ENCODE measurements around the gene C10orf53. TPM values are rescaled to one million over a fixed set of nuclear protein-coding genes. Genes with fewer than 3 reads are reported as not detected.

C10orf53 gene
- total and polyA plus RNA-seq, 4 experiments from 2014 or later: not detected

DNA sequence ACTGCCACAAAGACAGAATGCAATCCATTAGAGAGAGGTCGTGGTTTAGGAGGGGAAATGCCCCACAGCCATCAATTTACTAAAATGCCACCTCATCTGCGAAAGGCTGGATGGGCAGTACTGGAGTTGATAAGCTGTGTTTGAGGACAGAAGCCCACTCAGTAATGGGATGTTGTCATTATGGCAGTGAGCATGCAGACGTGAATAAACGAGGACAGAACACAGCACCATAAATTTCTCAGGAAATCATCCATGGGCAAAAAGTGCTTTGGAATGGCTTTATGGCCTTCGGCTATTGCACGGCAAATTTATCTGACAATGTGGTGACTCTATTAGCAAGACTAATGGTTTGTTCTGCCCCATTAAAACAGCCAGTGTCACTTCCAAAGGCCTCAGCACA lies 15.9 kb upstream of the C10orf53 start:
- Histone ChIP-seq H3K4me3 (ENCODE audit: low read length in 2 of 2) (no peak overlapping the region), H3K27ac (ENCODE audit: low read depth, low read length) (no peak overlapping the region), H3K36me3 (ENCODE audit: insufficient read depth, low read length) (no peaks in the 10 kb centered on the region), H3K27me3 (ENCODE audit: insufficient read depth, low read length) (no peaks in the 10 kb centered on the region), H3K9me3 (ENCODE audit: control insufficient read depth in 1 of 2, low read length in 2 of 2) (no peaks in the 10 kb centered on the region), H3K4me1 (ENCODE audit: insufficient read depth, low read length) (no peaks in the 10 kb centered on the region)
- intact Hi-C loops (cut with micrococcal nuclease): no loop called here
- POLR2A ChIA-PET (ENCODE audit: partially characterized antibody): no interaction called here
- Mint-ChIP-seq H3K4me3 (no peak overlapping the region), H3K27me3 (peaks cover 0 to 3% of the 10 kb centered on the region in 2 donors), H3K9me3 (peaks cover 6 to 15% (median 14%) of the 10 kb centered on the region in 8 donors), H3K36me3 (no peaks in the 10 kb centered on the region), H3K27ac (no peak overlapping the region), H3K4me1 (no peaks in the 10 kb centered on the region)
- CTCF ChIA-PET (ENCODE audit: partially characterized antibody): no interaction called here
- no peak for DNase-seq

DNA sequence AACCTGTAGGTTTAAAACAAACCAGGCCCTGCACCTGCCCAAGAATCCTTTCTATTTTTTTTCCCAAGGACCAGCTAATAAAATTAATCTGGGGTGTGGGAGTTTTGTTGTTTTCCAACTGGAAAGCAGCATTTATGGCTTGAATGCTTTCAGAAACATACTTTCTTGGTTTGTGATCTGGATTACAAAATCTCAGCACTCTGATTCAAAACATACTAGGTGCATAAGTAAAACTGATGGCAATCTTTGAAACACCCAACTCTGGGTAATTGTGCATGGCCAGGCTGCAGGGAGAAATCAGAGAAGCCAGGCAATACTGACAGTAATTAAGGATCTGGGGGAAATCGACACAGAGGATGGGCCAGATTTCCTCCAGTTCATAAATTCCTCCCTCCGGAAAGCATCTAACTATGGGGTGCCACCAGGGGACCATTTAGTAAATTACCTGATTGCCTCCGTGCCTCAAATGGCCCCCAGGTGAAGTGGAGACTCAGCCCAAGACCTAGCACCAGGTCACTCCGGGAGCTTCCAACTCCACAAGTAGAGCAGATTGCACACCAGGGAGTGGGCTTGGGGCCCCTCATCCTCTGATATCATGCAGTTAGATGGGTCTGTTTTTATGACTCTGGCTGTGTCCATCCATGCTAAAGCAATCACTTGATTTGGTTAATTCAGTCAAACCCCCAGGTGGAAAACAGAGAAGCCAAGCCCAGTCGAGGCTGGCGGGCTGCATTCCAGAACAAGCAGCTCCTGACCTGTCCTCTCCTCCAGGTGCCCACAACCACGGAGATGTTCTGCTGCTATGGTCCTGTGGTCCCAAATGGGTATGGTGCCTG lies 15.2 kb upstream of the C10orf53 start:
- Mint-ChIP-seq H3K4me1 (no peaks in the 10 kb centered on the region), H3K27me3 (peaks cover 0 to 7% of the 10 kb centered on the region in 2 donors), H3K4me3 (no peak overlapping the region), H3K9me3 (peaks cover 1 to 9% (median 8%) of the 10 kb centered on the region in 8 donors), H3K27ac (no peak overlapping the region), H3K36me3 (no peaks in the 10 kb centered on the region)
- Histone ChIP-seq H3K27ac (ENCODE audit: low read depth, low read length) (no peak overlapping the region), H3K4me3 (ENCODE audit: low read length in 2 of 2) (no peak overlapping the region), H3K4me1 (ENCODE audit: insufficient read depth, low read length) (no peaks in the 10 kb centered on the region), H3K27me3 (ENCODE audit: insufficient read depth, low read length) (no peaks in the 10 kb centered on the region), H3K9me3 (ENCODE audit: control insufficient read depth in 1 of 2, low read length in 2 of 2) (no peaks in the 10 kb centered on the region), H3K36me3 (ENCODE audit: insufficient read depth, low read length) (no peaks in the 10 kb centered on the region)
- DNase-seq: no peak
- intact Hi-C loops (cut with micrococcal nuclease): no loop called here
- ChIA-PET POLR2A (ENCODE audit: partially characterized antibody) (no interaction called here), CTCF (ENCODE audit: partially characterized antibody) (no interaction called here)

DNA sequence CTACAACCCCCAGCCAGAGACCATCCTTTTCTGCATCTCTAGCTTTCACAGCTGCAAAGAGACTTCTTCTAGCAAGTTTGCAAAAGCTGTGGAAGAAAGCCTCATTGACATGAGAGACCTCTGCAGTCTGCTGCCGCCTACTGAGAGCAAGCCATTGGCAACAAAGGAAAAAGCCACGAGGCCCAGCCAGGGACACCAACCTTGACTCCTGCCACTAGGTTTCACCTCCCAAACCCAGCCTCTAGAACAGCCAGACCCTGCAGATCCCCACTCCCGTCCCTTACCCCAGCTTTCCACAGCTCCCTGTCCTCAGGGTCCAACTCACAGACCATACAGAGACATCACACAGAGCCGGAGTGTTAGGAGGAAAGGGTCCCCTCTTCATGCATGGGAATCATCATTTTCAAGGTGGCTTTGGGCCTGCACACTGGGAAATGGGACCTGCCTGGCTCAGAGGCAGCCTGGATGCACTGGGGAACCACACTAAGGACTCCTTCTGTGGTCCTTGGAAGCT lies 14.6 kb upstream of the C10orf53 start:
- Histone ChIP-seq H3K4me1 (ENCODE audit: insufficient read depth, low read length) (no peaks in the 10 kb centered on the region), H3K4me3 (ENCODE audit: low read length in 2 of 2) (no peak overlapping the region), H3K27me3 (ENCODE audit: insufficient read depth, low read length) (no peaks in the 10 kb centered on the region), H3K27ac (ENCODE audit: low read depth, low read length) (no peak overlapping the region), H3K9me3 (ENCODE audit: control insufficient read depth in 1 of 2, low read length in 2 of 2) (no peaks in the 10 kb centered on the region), H3K36me3 (ENCODE audit: insufficient read depth, low read length) (no peaks in the 10 kb centered on the region)
- Mint-ChIP-seq H3K4me3 (no peak overlapping the region), H3K27me3 (peaks cover under 1 to 7% of the 10 kb centered on the region in 2 donors), H3K36me3 (no peaks in the 10 kb centered on the region), H3K27ac (no peak overlapping the region), H3K4me1 (no peaks in the 10 kb centered on the region), H3K9me3 (peaks cover 0 to 5% (median 3%) of the 10 kb centered on the region in 8 donors)
- ChIA-PET POLR2A (ENCODE audit: partially characterized antibody) (no interaction called here), CTCF (ENCODE audit: partially characterized antibody) (no interaction called here)
- no peak for DNase-seq
- intact Hi-C loops (cut with micrococcal nuclease): no loop called here

DNA sequence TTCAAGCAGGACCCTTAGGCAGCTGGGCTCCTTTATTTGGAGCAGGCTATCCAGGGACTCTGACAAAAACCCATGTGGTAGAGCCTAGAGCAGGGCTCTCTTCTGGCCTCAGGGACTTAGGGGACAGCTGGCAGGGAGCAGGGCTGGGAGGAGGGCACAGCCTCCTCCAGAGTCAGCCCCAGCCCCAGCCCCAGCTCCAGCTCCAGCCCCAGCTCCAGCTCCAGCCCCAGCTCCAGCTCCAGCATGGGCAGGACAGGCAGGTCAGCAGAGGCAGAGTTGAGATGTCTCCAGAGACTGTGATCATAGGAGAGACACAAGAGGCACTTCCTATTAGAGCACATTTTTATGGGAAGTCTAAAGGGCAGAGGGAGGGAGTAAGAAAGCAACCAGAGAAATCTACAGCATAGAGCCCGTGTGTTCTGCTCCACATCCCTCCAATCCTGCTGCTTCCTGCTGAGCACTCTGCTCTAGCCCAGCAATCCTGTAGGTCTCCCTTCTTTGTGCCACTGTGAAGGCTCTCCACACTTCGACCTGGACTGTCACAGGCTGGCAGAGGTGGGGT lies 13.3 kb upstream of the C10orf53 start:
- no peak overlapping the region for H3K27ac Mint-ChIP-seq
- H3K27ac ChIP-seq (ENCODE audit: low read depth, low read length): no peak overlapping the region
- no peaks in the 10 kb centered on the region for H3K27me3 ChIP-seq (ENCODE audit: insufficient read depth, low read length)
- ChIA-PET POLR2A (ENCODE audit: partially characterized antibody) (no interaction called here), CTCF (ENCODE audit: partially characterized antibody) (no interaction called here)
- H3K9me3 ChIP-seq (ENCODE audit: control insufficient read depth in 1 of 2, low read length in 2 of 2): no peaks in the 10 kb centered on the region
- no peaks in the 10 kb centered on the region for H3K36me3 Mint-ChIP-seq
- no peaks in the 10 kb centered on the region for H3K4me1 Mint-ChIP-seq
- peaks cover 3 to 7% of the 10 kb centered on the region in 2 donors for H3K27me3 Mint-ChIP-seq
- H3K36me3 ChIP-seq (ENCODE audit: insufficient read depth, low read length): no peaks in the 10 kb centered on the region
- H3K4me3 ChIP-seq (ENCODE audit: low read length in 2 of 2): no peak overlapping the region
- H3K4me3 Mint-ChIP-seq: no peak overlapping the region
- no peaks in the 10 kb centered on the region for H3K4me1 ChIP-seq (ENCODE audit: insufficient read depth, low read length)
- intact Hi-C loops (cut with micrococcal nuclease): no loop called here
- DNase-seq: no peak
- peaks cover 0 to 3% (median under 1%) of the 10 kb centered on the region in 8 donors for H3K9me3 Mint-ChIP-seq

DNA sequence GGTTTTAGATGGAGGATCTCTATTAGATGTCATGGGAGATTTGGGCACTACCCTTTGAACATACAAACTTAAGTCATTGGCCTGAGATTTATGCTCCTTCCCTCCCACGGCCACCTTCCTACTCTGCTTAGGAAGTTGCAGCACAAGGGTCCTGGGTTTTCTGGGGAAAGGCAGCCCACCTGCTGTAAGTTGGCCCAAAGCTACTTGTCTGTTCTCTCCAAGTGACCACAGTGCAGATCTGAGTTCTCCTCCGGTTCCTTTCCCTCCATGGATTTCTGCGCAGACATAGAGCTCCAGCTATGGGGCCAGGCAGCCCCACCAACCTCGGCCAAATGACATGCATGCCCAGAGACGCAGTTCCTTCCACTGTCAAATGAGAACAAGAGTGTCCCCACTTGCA lies 12.8 kb upstream of the C10orf53 start:
- Mint-ChIP-seq H3K4me3 (no peak overlapping the region), H3K27me3 (peaks cover 5 to 7% of the 10 kb centered on the region in 2 donors), H3K27ac (no peak overlapping the region), H3K36me3 (no peaks in the 10 kb centered on the region), H3K9me3 (peaks cover 0 to 4% (median 1%) of the 10 kb centered on the region in 8 donors), H3K4me1 (no peaks in the 10 kb centered on the region)
- Histone ChIP-seq H3K27me3 (ENCODE audit: insufficient read depth, low read length) (no peaks in the 10 kb centered on the region), H3K4me1 (ENCODE audit: insufficient read depth, low read length) (no peaks in the 10 kb centered on the region), H3K27ac (ENCODE audit: low read depth, low read length) (no peak overlapping the region), H3K36me3 (ENCODE audit: insufficient read depth, low read length) (no peaks in the 10 kb centered on the region), H3K9me3 (ENCODE audit: control insufficient read depth in 1 of 2, low read length in 2 of 2) (no peaks in the 10 kb centered on the region), H3K4me3 (ENCODE audit: low read length in 2 of 2) (no peak overlapping the region)
- DNase-seq: no peak
- intact Hi-C loops (cut with micrococcal nuclease): no loop called here
- CTCF ChIA-PET (ENCODE audit: partially characterized antibody): no interaction called here
- POLR2A ChIA-PET (ENCODE audit: partially characterized antibody): no interaction called here

DNA sequence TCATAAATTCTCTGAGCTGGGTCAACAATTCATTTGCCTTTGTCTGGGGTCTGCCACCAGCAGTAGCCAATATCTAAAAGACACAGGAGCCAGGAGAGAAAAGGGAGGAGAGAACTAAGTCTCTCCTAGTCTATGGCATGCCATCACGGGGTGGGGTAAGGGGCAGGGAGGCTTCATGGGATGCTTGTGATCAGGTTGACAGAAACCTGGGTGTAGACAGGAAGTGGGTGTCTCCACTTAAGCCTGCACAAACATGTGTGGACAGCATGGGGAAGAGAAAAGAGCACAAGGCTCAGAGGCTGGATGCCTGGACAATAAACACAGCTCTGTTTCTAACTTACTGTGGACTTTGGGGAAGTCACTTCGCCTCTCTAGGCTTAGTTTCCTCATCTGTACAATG lies 11.5 kb upstream of the C10orf53 start:
- H3K27me3 Mint-ChIP-seq: peaks cover 5 to 7% of the 10 kb centered on the region in 2 donors
- no peaks in the 10 kb centered on the region for H3K4me1 Mint-ChIP-seq

DNA sequence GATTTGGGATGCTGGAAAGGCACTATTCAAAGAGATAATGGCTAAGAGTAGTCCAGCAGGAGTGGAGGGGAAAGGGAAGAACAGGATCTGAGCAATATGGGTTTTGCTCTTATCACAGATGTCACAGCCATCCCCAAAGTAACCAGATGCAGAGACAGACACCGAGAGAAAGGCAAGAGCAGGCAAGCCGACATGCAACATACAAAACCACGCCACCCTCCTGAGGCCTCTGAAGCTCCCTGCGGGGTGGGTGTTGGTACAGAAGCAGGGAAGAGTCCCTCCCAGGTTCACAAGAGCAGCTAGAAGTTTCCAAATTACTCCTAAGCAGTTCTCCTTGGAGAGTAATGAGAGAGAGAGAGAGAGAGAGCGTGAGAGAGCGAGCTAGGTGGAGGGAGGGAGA lies 10.8 kb upstream of the C10orf53 start:
- Mint-ChIP-seq H3K9me3 (peaks cover 0 to 9% (median 2%) of the 10 kb centered on the region in 8 donors), H3K4me1 (no peaks in the 10 kb centered on the region), H3K27ac (no peak overlapping the region), H3K36me3 (no peaks in the 10 kb centered on the region), H3K27me3 (peaks cover 5 to 11% of the 10 kb centered on the region in 2 donors), H3K4me3 (no peak overlapping the region)
- Histone ChIP-seq H3K27me3 (ENCODE audit: insufficient read depth, low read length) (no peaks in the 10 kb centered on the region), H3K4me3 (ENCODE audit: low read length in 2 of 2) (no peak overlapping the region), H3K27ac (ENCODE audit: low read depth, low read length) (no peak overlapping the region), H3K4me1 (ENCODE audit: insufficient read depth, low read length) (no peaks in the 10 kb centered on the region), H3K36me3 (ENCODE audit: insufficient read depth, low read length) (no peaks in the 10 kb centered on the region), H3K9me3 (ENCODE audit: control insufficient read depth in 1 of 2, low read length in 2 of 2) (no peaks in the 10 kb centered on the region)
- no peak for DNase-seq
- CTCF ChIA-PET (ENCODE audit: partially characterized antibody): no interaction called here
- POLR2A ChIA-PET (ENCODE audit: partially characterized antibody): no interaction called here
- intact Hi-C loops (cut with micrococcal nuclease): no loop called here

More for the DNA sequence above, 11.5 kb upstream of the C10orf53 start:
- ChIA-PET CTCF (ENCODE audit: partially characterized antibody) (no interaction called here), POLR2A (ENCODE audit: partially characterized antibody) (no interaction called here)
- H3K27ac ChIP-seq (ENCODE audit: low read depth, low read length): no peak overlapping the region
- Mint-ChIP-seq H3K9me3 (peaks cover 0 to 4% (median 2%) of the 10 kb centered on the region in 8 donors), H3K36me3 (no peaks in the 10 kb centered on the region), H3K27ac (no peak overlapping the region), H3K4me3 (no peak overlapping the region)
- H3K36me3 ChIP-seq (ENCODE audit: insufficient read depth, low read length): no peaks in the 10 kb centered on the region
- no peaks in the 10 kb centered on the region for H3K9me3 ChIP-seq (ENCODE audit: control insufficient read depth in 1 of 2, low read length in 2 of 2)
- H3K27me3 ChIP-seq (ENCODE audit: insufficient read depth, low read length): no peaks in the 10 kb centered on the region
- no peak for DNase-seq
- no peak overlapping the region for H3K4me3 ChIP-seq (ENCODE audit: low read length in 2 of 2)
- no peaks in the 10 kb centered on the region for H3K4me1 ChIP-seq (ENCODE audit: insufficient read depth, low read length)
- intact Hi-C loops (cut with micrococcal nuclease): no loop called here

Data from CD4-positive, alpha-beta memory T cell (primary cell).